ENCODE results near the gene INTS15. TPM values are rescaled to one million over a fixed set of nuclear protein-coding genes. Genes with fewer than 3 reads are reported as not detected.
"Not testable (repeated sequence)": the region's sequence is repeated elsewhere in the genome, so short reads cannot be mapped to it uniquely, and the experiment has no call there.

The INTS15 gene
- polyA plus RNA-seq, 4 donors: 28.1 to 51.4 (median 35.5) TPM

DNA sequence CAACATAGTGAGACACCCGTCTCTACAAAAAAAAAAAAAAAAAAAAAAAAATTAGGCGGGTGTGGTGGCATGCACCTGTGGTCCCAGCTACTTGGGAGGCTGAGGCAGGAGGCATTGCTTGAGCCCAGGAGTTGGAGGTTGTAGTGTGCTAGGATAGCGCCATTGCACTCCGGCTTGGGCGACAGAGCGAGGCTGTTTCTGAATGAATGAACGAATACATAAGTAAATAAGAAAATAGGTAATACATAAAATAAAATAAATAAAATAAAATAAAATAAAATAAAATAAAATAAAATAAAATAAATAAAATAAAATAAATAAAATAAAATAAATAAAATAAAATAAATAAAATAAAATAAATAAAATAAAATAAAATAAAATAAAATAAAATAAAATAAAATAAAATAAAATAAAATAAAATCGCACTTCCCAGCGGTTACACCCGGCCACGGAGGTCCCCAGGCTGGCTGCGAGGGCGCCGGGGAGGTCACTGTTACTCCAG, 12.9 kb upstream of the INTS15 start:
- DNase-seq (ENCODE audit: low read depth in 4 of 4, low spot score in 3 of 4): not testable (repeated sequence)

DNA sequence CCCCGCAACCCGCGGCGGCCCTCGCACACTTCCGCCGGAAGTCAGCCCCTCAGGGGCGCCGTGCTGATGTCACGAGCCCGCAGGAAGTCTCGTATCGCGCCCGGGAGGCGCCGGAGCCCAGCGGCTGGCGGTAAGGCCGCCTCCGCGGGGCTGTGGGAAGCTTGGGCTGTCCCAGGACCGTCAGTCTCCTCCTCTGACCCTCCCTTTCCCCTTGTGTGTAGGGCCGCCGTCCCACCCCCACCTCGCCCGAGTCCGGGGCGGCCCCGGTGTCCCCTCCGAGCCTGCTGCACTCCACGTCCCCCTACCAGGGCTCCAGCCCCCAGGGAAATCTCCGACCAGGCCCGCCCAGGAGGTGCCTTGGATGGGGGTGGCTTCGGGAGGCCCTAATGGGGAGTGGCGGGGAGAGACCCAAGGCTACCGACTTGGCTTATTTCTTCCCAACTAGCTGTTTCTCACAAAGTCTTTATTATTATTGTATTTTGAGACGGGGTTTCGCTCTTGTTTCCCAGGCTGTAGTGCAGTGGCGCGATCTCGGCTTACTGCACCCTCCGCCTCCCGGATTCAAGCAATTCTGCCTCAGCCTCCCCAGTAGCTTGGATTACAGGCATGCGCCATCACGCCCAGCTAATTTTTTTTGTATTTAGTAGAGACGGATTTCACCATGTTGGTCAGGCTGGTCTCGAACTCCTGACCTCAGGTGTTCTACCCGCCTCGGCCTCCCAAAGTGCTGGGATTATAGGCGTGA, 12.3 kb upstream of the INTS15 start, which contains the start of gene ZDHHC4:
Gene ZDHHC4 (plus strand): TSS at position 86 of the 745 bp plus-strand sequence. CDS start 3,108 bp downstream, outside the sequence.
- DNase-seq (ENCODE audit: low read depth in 4 of 4, low spot score in 3 of 4): peak; percentile 71 to 79 (median 78)

DNA sequence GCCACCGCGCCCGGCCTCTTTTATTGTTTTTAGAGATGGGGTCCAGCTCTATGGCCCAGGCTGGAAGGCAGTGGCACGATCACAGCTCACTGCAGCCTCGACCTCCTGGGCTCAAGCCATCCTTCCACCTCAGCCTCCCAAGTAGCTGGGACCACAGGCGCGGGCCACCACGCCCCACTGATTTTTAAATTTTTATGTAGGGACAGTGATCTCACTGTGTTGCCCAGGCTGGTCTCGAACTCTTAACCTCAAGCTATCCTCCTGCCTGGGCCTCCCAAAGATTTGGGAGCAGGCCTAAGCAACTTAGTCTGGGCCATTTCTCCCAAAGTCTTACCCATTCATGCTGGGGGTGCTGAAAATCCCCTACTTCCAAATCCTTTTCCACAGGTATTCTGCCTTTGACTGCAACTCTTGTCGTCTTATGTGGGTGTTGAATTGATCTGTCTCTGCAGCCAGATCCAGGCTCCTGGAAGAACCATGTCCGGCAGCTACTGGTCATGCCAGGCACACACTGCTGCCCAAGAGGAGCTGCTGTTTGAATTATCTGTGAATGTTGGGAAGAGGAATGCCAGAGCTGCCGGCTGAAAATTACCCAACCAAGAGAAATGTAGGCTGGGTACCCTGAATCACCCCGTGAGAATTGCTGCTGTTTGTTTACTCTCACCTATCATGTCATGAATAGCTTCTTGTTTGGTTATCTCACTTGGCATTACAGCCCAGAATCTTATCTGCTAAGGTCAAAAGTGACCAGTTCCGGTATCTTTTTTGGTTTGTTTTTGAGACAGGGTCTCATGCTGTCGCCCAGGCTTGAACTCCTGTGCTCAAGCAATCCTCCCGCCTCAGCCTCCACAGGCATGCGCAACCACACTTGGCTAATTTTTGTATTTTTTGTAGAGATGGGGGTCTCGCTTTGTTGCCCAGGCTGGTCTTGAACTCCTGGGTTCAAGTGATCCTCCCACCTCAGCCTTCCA, 11.4 kb upstream of the INTS15 start:
- no peak for DNase-seq (ENCODE audit: low read depth in 4 of 4, low spot score in 3 of 4)

DNA sequence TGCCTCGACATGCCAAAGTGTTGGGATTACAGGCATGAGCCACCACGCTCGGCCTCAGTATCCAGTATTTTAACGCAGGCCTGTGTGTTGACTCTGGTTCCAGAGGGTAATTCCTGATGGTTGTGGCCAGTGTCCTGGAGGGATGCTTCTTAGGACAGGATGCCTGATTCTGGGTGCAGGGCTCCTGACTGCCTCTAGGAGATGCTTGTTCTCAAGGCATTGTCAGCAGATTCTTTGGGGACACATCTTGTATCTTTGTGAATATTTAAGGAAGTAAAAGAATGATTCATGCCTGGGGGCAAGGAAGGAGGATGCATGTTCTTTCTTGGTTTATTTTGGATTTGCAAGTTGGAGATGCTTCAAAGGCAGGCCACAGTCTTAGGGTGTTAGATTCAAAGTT, 10.4 kb upstream of the INTS15 start:
- DNase-seq (ENCODE audit: low read depth in 4 of 4, low spot score in 3 of 4): no peak

DNA sequence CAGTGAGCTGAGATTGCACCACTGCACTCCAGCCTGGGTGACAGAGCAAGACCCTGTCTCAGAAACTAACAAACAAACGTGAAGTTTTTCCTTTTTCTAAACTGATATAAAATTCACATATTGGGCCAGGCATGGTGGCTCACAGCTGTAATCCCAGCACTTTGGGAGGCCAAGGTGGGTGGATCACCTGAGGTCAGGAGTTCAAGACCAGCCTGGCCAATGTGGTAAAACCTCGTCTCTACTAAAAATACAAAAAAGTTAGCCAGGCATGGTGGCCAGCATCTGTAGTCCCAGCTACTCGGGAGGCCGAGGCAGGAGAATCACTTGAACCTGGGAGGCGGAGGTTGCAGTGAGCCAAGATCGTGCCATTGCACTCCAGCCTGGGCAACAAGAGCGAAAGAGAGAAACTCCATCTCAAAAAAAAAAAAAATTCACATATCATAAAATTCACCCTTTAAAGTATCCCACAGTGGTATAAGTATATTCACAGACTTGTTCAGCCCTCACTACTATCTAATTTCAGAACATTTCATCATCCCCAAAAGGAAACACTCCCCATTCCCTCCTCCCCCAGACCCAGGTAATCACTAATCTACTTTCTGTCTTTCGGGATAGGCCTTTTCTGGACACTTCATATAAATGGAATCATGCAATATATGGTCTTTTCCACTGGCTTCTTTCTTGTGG, 3.9 kb upstream of the INTS15 start:
- DNase-seq (ENCODE audit: low read depth in 4 of 4, low spot score in 3 of 4): not testable (repeated sequence)

DNA sequence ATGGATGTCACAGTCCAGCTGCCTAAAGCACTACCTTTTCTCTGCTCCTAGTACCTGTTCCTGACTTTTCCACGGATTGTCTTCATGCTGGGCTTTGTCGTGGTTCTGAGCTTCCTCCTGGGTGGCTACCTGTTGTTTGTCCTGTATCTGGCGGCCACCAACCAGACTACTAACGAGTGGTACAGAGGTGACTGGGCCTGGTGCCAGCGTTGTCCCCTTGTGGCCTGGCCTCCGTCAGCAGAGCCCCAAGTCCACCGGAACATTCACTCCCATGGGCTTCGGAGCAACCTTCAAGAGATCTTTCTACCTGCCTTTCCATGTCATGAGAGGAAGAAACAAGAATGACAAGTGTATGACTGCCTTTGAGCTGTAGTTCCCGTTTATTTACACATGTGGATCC, 1.3 kb upstream of the INTS15 start:
- no peak for DNase-seq (ENCODE audit: low read depth in 4 of 4, low spot score in 3 of 4)

DNA sequence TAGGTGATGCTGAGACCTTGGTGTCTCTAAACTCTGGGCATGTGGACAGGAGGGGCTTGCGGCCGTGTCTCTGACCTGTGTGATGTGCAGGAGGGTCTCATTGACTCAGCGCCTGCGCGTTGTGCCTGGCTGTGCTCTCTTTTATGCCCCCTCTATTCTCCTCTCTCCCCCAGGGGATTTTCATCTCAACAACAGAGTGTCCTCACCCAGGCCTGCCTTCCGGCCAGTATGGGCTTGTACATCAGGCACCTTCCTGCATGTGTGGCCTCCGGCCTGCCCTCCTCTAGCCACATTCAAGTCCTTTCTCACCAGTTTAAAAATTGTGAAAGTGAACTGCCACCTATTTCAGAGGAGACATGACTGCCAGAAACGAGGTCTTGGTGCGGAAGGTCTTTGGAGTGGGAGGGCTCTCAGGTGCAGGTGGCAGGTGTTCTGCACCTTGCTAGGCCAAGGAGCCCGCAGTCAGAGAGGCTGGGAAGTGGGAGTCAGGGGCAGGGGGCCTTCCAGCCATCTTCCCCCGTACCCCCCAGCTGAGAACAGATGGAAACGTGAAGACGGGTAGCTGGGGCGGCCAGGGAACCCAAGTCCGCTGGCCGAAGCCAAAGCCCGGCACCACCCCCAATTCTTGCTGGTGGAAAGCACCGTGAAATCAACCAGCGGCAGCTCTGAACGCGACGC, 531 bp upstream of the INTS15 start:
- DNase-seq (ENCODE audit: low read depth in 4 of 4, low spot score in 3 of 4): no peak

DNA sequence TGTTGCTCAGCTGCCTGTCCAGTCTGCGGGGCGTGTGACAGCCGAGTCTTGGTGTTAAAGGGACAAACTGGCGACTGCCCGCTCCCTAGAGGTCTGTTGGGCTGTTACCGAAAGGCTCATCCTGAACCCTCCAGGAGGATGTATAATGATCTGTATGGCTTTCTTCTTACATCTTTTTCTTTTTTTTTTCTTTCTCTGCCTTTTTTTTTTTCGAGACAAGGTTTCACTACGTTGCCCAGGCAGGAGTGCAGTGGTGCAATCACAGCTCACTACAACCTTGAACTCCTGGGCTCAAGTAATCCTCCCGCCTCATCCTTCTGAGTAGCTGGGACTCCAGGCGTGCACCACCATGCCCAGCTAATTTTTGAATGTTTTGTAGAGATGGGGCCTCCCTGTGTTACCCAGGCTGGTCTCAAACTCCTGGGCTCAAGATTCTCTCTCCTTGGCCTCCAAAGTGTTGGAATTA, 857 bp downstream of the INTS15 start:
- no peak for DNase-seq (ENCODE audit: low read depth in 4 of 4, low spot score in 3 of 4)

DNA sequence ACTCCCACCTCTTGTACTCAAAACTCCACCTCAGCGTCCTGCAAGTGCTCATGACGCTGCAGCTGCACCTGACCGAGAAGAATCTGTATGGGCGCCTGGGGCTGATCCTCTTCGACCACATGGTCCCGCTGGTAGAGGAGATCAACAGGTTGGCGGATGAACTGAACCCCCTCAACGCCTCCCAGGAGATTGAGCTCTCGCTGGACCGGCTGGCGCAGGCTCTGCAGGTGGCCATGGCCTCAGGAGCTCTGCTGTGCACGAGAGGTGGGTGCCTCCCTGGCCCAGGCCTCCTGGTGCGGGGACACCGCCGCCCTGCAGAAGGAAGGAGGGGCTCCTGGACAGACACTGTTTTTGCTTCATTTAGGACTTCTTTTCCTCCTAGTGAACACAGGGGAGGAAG, 10.3 kb downstream of the INTS15 start:
- DNase-seq (ENCODE audit: low read depth in 4 of 4, low spot score in 3 of 4): no peak

DNA sequence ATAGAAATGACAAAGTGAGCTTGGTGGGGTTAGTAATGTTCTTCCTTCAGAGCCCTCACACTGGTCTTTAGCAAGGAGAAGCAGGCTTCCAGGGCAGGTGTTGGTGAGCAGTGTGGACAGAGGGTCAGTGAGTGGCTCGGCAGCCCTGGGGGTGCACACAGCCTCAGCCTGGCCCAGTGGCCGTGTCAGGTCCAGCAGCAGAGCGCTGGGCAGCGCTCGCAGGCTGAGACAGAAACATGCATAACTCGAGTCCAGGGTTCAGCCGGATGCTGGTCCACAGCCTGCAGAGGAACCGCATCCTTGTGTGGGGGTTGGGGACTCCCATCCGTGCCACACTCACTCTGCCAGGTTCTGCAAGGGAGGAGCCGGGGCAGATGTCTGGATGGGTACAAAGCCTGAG, 14.6 kb downstream of the INTS15 start:
- no peak for DNase-seq (ENCODE audit: low read depth in 4 of 4, low spot score in 3 of 4)

DNA sequence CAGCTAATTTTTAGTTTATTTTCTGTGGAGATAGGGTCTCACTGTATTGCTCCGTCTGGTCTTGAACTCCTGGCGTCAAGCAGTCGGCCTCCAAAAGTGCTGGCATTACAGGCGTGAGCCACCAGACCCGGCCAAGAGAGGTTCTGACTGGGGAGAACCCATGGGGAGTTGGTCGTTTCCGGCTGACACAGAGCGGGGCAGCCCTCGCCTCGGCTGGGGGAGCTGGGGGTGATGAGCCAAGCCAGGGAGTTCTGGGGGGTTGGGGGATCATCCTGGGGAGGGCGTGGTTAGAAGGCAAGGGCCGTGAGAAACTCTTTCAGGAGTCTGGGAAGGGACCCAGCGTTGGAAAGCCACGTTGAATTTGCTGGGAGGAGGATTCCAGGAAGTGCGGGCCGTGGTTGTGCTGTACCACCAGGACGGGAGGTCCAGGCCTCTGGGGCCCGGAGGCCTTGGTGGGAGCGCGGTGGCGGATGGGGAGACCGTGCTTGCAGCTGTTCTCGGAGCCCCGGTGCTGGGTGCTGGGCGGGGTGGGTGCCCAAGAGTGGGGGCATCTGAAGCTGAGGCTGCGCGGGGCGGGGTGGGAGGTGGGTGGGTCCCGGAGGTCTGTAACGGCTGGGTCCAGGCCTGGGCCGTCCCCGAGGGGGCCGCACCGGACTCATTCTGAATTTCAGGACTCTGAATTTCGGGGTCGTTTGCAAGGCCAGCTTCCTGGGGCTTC, 17.2 kb downstream of the INTS15 start:
- no peak for DNase-seq (ENCODE audit: low read depth in 4 of 4, low spot score in 3 of 4)

DNA sequence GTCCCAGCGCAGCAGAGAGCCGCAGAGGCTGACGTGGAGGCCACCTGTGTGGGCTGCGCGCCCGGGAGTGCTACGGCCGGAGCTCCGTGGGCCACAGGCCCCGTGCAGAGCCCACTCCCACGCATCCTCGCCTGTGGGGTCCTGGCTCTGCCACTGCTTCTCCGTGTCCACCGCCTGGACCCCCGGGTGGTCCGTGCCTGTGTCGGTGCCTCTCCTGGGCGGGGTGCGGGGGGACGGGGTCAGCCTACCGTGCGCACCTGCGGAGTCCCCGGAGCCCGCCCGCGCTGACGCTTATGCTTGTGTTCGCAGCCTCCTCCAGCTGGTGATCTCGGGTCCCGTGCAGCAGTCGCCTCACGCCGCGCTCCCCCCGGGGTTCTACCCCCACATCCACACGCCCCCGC, 17.8 kb downstream of the INTS15 start:
- no peak for DNase-seq (ENCODE audit: low read depth in 4 of 4, low spot score in 3 of 4)

DNA sequence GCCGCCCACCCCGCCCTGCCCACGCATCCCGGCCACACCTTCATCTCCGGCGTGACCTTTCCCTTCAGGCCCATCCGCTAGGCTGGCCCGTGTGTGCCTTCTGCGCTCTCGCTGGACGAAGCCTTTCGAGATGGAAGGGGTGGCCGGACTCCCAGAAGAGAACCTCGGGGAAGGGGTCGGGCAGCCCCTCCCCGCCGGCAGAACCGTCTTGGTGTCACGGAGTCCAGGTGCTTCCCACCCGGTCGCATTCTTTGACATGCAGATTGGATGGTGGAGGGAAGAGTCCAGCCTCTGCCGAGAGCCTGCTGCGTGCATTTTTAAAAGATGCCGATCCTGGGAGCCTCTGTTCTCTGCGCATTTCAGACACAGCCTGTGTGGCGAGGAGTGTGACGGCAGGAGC, 18.3 kb downstream of the INTS15 start:
- DNase-seq (ENCODE audit: low read depth in 4 of 4, low spot score in 3 of 4): no peak

DNA sequence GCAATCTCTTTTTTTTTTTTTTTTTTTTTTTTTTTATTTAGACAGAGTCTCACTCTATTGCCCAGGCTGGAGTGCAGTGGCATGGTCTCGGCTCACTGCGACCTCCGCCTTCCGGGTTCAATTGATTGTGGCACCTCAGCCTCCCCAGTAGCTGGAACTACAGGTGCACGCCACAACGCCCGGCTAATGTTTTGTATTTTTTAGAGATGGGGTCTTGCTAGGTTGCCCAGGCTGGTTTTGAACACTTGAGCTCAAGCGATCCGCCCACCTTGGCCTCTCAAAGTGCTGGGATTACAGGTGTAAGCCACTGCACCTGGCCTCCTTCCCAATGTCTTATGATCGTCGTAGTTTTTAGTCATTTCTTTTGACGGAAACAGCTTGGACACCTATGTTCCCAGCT, 19.0 kb downstream of the INTS15 start:
- no peak for DNase-seq (ENCODE audit: low read depth in 4 of 4, low spot score in 3 of 4)

DNA sequence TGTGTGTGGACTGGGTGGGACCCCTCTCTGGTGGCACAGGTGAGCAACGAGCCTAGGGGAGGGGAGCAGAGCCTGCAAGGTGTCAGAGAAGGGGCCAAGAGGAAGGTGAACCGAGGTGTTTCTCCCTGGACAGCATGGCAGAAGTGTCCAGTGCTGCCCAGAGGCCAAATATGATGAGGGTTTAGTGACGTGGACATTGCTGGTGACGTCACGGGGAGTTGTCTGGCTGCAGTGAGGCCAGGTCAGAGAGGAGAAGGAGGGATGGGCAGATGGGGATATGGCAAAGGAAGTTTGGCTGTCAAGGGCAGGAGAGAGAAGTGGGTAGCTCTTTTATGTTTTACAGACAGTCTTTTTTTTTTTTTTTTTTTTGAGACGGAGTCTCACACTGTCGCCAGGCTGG, 23.0 kb downstream of the INTS15 start:
- no peak for DNase-seq (ENCODE audit: low read depth in 4 of 4, low spot score in 3 of 4)

DNA sequence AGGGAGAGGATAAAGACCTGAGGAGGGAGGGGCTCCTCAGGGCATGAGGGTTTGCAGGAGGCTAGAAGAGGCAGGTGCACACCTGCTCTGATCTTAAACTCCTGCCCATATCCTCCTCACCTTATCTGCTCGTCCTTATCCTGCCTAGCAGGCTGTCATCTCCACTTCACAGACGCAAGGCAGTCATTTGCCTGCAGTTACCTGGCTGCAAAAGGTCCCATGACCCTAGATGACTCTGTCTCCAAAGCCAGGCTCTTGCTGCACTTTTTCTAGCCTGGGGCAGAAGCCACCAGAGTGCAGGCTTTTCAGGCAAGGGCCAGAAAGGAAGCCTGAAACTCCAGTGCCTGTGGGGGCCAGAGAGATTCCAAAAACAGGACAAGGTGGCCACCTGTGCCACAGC, 23.9 kb downstream of the INTS15 start:
- DNase-seq (ENCODE audit: low read depth in 4 of 4, low spot score in 3 of 4): no peak

DNA sequence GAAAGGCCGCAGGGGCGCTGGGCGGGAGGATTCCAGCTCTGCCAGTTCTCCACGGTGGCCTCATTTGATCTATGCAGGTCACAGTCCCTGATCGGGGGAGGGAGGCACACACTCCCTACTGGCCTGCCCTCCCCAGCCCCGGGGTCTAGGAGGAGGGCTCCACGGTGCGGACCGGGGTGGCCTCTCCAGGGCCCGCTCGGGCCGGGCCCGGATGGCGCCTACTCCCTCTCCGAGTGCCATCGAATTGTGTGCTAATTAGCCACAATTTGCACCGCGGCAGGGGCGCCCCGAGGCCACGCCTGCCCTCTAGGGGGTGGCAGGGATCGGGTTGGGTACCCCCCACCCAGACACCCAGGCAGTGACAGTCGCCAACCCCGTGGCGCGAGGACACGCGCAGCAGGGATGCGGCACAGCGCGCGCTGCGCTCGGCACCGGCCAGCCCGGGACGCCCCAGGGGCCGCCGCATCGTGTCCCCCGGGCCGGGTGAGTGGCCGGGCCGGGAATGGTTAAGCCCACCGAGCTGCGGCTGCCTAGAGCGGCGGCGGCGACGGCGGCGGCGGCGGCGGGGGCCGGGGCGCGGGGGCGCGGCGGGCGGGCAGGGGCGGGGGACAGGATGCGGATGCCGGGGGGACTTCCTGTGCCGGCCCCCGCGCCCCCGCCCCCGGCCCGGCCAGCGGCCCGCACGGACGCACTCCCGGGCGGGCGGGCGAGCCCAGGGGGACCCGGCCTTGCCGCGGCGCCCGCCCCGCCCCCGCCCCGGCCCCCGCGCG, 25.3 kb downstream of the INTS15 start, which contains the start of gene ZNF853:
Gene ZNF853 (plus strand): TSS at position 658 of the 770 bp plus-strand sequence. CDS start 565 bp downstream, outside the sequence.
- DNase-seq (ENCODE audit: low read depth in 4 of 4, low spot score in 3 of 4): no peak

DNA sequence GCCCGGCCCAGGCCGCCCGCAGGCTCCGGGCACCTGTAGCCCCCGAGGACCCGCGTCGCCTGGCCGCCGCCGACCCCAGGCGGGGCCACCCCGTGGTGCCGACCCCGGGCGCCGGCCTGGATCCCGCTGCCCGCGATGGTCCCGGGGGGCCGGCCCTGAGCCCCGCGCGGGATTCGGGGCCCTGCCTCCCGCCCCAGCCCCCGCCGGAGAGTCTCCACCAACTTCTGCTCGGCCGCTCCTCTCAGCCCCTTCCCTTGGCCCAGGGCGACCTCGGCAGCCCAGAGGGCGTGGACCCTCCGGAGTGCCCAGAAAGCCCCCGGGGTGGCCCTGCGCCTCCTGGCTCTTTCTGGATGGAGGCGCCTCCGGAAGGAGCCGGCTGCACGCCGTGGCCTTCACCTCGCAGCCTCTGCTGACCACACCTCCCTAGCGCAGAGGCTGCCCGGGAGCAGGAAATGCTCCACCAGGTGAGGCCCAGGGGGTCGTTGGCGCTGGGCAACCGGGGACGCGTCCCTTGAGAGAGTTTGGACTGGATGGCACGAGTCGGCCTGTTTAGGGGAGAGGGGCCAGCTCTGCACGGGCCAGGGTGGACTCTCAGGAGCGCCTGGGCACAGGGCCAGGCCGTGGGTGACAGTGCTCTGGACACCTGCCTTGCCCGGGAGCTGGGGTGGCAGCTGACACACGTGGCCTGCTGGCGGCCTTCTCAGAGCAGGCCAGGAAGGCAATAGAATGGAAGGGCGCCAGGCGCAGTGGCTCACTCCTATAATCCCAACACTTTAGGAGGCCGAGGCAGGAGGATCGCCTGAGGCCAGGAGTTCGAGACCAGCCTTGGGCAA, 26.1 kb downstream of the INTS15 start:
- DNase-seq (ENCODE audit: low read depth in 4 of 4, low spot score in 3 of 4): no peak

Measured in left renal pelvis (tissue), 4 donors.